ENCODE results near the gene IRX3.

IRX3 gene

DNA sequence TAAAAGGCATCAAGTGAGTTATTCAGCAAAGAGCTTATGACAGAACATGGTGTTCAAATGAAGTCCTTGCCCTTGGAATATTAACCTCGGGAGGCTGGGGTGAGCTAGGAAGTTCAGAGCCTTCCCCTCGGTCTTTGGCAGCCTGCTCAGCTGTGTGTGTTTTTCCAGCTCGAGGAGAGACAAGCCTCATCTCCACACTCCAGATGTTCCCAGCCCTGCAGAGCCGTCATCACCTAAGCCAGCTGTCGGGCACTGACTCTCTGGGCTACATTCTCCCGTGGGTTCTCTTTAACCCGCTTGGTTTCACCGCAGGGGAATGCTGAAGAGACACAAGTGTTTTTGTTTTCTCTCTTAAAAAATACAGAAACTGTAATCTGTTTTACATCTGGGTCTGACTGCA lies 47.1 kb downstream of the IRX3 start:
- no peak for DNase-seq (ENCODE audit: extremely low read depth in 1 of 2, low read depth in 1 of 2)

GRCh38 chr16:54236773-54237172 lies 49.8 kb downstream of the IRX3 start:
- no peak for DNase-seq (ENCODE audit: extremely low read depth in 1 of 2, low read depth in 1 of 2)

GRCh38 chr16:54233615-54234014 lies 53.0 kb downstream of the IRX3 start:
- DNase-seq (ENCODE audit: extremely low read depth in 1 of 2, low read depth in 1 of 2): no peak
